ENCODE data around the gene STRBP.

GRCh38 chr9:123073991-123074422, 194.4 kb downstream of the STRBP start:
- TF ChIP-seq CTCF (IDR thresholded peaks at IDR 0.05), result no peak
- TF ChIP-seq POLR2A (IDR thresholded peaks at IDR 0.05), result no peak

Data from testis (tissue), 2 donors.